Subcutaneous adipose tissue (tissue), 4 donors: ENCODE measurements around the gene B4GALT3. TPM values are rescaled to one million over a fixed set of nuclear protein-coding genes. Genes with fewer than 3 reads are reported as not detected.

Source experiments
- total RNA-seq, 4 donors: library from RNA; depleted of rRNA; stranded (reverse); fragments of >200 nt; gene quantifications; one replicate each; pipeline ENCODE4 v1.1.0, GENCODE V29; 2016
- TF ChIP-seq, protein P1 (sequence below): fragments of 450-650 bp; IDR thresholded peaks from one replicate; pipeline ENCODE4 v1.5.1; 2016; ENCODE audit warnings: low read depth, mild to moderate bottlenecking, control low read depth, antibody characterized with exemption, moderate library complexity

The B4GALT3 gene
- total RNA-seq, 4 donors from 2014 or later, result 11.7 to 25.3 (median 19.8) TPM

- TF ChIP-seq, protein P1, sequence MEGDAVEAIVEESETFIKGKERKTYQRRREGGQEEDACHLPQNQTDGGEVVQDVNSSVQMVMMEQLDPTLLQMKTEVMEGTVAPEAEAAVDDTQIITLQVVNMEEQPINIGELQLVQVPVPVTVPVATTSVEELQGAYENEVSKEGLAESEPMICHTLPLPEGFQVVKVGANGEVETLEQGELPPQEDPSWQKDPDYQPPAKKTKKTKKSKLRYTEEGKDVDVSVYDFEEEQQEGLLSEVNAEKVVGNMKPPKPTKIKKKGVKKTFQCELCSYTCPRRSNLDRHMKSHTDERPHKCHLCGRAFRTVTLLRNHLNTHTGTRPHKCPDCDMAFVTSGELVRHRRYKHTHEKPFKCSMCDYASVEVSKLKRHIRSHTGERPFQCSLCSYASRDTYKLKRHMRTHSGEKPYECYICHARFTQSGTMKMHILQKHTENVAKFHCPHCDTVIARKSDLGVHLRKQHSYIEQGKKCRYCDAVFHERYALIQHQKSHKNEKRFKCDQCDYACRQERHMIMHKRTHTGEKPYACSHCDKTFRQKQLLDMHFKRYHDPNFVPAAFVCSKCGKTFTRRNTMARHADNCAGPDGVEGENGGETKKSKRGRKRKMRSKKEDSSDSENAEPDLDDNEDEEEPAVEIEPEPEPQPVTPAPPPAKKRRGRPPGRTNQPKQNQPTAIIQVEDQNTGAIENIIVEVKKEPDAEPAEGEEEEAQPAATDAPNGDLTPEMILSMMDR, result no peak
These were observed 13.7 kb upstream of the B4GALT3 start for GRCh38 chr1:161190962-161191521.

- TF ChIP-seq, protein P1, result no peak
These were observed 11.7 kb upstream of the B4GALT3 start for GRCh38 chr1:161189036-161189435.

- TF ChIP-seq, protein P1, result no peak
These were observed 11.1 kb upstream of the B4GALT3 start for GRCh38 chr1:161188381-161188780.

DNA sequence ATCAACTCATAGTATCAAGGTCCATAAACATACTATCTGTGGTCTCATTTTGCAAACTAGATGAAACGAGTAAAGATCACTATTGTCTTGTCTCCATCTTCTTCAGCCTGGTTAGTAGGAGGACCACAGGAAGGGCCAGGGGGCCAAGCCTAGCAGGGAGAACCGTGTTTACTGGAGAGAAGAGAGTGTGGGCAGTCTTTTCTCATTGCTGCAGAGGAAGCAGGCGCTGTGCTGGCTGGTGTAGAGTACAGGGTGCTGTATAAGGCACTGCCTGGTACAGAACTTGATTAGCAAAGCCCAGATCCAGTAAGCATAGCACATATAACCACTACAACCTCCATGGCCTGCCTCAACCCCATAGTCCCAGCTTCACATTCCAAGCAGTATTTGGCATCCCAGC is 10.0 kb upstream of the B4GALT3 start:
- TF ChIP-seq, protein P1, result no peak

DNA sequence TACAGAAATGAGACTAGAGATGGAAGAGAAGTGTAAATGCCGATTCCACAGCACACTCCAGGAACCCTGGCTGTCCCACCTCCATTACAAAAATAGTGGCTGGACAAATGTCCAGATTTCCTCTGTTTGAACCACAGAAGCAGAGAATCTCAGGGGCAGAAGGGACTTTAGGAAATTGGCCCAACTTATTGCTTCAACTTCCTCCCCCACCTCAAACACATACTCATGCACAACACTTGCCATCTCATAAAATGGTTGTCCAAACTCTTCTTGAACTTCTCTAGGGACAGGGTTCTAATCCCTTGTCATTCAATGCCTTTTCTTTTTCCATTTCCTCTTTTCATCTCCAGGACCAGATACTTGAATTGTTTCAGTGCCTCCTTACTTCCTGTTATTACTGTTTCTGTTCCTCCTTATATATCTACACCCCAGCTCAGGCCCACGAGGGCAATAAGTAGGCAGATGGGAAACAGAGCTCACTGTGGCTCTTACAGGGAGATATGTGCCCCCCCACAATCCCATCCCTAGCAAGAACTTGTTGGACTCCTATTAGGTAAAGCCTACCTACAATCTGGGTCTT is 8.5 kb upstream of the B4GALT3 start:
- TF ChIP-seq, protein P1, result no peak

- TF ChIP-seq, protein P1, result no peak
These were observed 8.0 kb upstream of the B4GALT3 start for GRCh38 chr1:161185282-161185682.

DNA sequence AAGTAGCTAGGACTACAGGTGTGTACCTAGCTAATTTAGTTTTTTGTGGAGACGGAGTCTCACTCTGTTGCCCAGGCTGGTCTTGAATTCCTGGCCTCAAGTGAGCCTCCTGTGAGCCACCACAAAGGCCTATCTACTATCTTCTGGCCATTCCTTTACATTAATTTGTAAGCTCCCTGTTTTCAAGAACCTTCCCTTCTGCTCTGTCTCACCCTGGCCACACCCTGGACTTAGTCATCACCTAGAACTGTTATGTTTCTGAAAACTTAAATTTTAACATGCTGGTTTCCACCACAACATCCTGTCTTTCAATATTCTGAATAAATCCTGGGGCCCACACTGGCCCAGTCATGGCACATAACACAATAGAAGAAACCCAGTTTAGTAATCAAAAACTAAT is 4.9 kb upstream of the B4GALT3 start:
- TF ChIP-seq, protein P1, result no peak
